HG02763 (cell line): ENCODE results near the gene HIPK2.

Experiments
- ATAC-seq: cut with Tn5 transposase; IDR thresholded peaks from one replicate; pipeline ENCODE4 v1.9.1; 2021; ENCODE audit warnings: mild to moderate bottlenecking, moderate library complexity; ENCODE audit not compliant: unreplicated experiment

HIPK2 gene

DNA sequence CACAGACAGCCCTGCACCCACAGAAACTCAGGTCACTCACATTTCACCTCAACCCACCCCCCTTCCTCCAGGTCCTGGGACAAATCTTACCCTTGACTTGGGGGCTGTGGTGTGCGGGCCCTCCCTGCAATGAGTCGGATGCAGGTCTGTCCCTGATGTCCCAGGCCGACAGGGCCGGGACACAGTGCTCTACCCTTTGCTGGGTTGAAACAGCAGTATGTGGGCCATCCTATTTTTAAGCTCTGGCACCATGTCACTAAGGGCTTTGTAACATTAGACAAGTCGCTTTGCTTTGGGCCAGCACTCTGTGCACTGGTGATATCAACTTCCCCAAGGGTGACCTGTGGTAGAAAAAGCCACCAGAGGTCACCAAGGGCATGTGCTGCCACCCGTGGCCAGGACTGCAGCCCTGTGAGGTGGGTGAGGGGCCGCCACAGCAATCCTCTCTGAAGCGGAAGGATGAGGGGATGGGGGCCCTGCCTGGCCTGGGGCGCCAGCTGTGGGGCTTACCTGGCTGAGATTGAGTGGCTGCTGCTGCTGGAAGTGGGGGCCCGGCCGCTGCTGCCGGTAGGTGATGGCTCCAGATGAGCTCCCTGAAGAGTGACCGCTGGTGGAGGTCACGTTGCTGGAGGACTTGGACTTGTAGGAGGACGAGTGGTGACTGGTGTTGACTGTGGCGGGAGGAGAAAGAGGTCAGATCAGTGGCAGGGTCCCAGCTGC lies 203.0 kb downstream of the HIPK2 start:
- no peak for ATAC-seq

DNA sequence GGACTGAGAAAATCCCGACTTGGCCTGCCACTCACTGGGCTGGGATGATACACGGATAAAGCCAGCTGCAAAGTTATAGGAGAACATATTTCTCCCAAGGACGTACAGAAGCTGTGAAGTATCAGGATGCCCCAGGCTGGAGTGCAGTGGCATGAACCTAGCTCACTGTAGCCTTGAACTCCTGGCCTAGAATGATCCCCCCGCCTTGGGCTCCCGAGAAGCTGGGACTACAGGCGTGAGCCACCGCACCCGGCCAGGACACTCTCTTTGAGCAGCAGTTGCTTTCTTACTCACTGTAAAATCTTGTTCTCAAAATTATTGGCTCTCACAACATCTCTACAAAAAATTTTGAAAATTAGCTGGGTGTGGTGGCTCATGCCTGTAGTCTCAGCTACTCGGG lies 203.9 kb downstream of the HIPK2 start:
- no peak for ATAC-seq

DNA sequence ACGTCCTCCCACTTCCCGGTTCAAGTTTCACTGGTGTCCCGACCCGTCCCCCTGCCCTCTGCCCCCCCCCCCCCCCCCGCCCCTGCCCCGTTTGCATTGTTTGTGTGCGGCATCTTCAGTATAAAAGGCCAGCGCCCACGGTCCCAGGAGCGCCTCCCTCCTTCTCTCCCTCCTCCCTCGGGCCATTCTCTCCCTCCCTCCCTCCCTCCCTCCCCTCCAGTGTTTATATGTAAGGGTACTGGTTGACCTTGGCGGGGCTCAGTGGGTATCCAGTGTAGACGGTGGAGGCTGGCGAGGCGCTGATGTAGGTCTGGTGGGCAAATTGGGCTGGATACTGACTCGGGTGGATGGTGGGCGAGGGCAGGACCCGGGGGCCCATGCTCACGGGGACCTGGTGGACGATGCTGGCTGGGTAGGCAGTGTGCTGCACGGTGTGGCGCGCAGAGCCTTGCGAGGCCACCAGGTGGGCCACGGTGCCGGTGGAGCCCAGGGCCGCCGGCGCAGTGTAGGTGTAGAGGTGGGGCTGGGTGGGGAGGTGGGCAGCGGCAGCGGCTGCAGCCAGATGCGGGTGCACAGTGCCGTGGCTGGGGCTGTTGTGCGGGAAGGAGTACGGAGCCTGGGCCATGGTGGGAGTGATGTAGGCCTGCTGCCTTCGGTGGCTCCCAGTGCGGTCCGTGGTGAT lies 205.0 kb downstream of the HIPK2 start:
- no peak for ATAC-seq

DNA sequence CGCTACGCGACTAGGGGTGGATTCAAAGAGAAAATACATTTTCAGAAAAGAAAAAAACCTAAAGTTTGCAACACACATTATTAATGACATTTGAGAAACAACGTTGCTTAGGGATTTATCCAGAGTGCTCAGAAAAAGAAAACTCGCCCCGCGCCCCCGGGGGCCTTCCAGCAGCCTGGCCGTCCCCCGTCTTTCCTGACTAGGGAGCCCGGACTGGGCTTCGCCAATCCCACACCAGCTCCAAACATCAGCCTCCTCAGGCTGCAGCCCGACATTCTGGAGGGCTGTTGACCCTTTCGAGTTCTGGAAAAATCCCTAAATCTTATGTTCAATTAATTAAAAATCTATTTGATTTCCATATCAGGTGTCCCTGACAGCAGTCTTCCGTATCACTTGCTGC lies 205.7 kb downstream of the HIPK2 start:
- no peak for ATAC-seq

DNA sequence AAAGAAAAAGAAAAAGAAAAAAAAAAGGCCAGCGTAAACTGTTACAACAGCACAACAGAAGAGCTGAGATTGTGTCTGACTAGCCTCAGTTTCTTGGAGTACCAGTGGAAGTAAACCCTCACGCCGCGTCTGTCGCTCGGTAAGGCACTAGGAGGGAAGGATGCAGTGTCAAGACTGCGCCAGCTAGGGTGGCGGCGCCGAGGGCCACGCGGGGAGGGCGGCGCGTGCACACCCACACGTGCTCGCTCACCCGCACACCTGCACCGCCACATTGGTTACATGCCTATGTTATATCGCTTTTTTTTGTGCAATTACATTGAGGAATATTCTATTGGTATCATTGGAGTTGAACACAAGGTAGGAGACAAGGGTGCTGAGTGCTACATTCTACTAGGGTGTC lies 206.1 kb downstream of the HIPK2 start:
- no peak for ATAC-seq

DNA sequence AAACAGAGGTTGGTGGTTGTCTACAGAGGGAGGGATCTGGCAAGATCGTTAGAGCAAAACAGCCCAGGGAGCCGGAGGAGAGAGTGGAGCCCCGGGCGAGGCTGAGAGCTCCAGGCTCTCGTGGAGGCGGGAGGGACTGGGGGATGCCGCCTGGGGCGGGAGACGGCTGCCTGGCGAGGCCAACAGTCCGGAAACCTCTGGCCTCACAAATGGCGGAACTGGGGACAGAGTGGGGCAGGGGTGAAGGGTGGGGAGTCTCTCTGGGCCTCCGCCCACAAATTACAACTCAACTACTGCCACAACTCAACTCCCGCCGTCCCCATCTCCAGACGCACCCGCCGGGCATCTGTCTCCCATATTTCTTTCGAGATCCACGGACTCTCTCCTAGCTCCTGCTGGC lies 206.6 kb downstream of the HIPK2 start:
- ATAC-seq = no peak

DNA sequence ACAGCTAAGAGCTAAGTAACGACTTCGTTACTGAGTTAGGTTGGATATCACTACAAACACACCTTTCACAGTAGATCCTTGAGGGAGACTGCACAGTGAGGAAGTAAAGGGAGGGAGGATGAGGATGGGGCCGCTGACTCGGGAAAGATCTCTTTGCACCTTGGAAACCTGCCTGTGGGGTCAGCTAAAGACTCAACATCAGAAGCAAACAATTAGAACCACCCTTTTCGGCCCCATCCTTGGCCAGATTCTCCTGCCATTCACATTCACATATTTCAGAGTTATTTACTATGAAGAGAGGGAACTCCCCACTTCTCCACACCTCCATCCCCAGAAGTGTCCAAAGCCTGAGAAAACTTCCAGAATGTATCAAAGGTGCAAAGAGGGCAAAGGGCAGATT lies 207.2 kb downstream of the HIPK2 start:
- no peak for ATAC-seq

DNA sequence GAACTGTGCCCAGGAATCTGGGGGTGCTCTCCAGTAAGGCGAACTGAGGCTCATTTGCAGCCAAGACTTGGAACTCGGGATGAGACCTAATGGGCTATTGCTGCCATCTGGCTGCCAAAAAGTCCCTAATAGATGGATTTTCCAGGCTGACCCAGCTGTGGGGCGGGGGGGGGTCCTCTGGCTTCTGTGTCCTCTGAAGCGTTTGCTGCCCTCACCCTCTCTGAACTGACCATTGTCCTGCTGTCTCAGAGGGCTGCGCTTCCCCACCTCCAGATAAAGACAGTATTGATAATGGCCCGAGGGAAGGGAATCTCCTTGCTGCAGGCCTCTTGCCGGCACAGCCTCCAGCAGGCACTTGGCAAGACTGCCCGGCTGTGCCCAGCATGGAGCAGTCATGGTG lies 207.7 kb downstream of the HIPK2 start:
- no peak for ATAC-seq

DNA sequence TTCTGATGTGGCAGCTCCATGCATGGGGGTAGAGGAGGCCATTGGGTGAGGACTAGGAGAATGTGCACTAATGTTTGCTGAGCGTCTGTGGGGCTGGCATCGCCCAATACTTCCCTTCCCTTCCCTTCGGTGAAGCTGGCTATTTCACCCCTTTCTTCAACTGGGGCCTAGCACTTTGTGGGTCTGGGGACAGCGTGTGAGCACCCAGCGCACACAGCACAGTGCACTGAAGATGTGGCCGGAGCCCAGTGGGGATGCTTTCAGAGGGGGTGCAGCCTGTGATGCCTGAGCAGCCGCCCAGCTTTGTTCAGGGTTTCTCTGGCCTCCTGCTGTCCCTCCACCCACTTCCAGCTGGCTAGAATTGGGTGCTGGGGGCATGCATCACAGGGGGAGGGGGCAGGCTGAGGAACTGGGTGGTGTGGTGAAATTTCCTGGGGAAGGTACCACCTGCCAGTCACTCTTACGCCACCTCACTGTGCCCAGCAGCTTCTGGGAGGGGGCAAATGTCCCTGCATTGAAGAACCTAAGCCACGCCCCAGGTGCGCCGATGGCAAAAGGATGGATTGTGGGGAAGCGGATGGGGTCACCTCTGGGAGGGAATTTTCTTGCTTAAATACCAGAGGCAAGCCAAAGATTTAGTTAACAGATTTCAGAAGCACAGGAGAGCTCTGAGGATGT lies 208.8 kb downstream of the HIPK2 start:
- no peak for ATAC-seq

DNA sequence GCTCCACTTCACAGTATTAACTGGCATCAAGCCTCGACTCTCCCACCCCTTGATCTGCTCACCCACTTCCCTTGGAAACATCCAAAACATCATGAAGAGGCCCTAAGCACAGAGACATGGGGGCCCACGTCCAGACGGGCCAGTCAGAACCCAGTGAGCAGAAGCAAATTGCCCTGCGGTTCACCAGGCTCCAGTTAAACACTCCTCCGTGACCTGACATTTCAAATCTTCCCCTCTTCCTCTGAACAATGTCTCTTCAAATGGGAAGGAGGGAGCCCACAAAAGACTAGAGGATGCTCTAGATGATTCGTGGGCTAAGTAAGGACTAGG lies 209.5 kb downstream of the HIPK2 start:
- ATAC-seq = no peak

DNA sequence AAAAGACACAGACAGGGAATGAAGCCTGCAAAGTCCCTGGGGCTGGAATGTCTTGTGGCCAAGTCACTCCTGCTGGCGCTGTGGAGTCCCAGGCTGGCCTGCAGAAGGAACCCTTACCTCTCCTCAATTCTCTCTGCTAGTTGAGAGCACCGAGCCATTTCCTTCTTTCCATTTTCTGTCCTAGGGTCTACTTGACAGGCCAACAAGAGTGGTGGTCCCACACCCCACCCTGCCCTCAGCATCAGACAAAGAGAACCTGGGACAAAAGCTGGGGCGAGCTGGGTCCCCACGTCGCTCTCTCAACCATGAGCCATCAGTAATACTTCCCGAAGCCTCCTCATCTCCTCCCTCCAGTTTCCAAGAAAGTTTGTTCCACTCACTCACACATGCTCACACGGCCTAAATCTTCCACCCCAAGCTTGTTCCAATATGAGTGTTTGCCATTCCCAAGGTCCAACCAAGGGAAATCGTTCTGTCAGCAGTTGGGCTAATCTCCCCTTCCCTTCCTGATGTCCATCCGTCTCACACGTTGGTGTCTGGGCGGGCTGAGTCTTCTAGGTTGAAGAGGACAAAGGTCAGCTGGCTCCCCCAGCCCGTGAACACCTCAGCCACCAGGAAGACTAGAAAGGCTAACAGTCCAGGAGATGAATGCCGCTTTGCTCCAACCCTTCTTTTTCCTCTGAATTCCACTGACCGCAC lies 210.0 kb downstream of the HIPK2 start:
- ATAC-seq = no peak

DNA sequence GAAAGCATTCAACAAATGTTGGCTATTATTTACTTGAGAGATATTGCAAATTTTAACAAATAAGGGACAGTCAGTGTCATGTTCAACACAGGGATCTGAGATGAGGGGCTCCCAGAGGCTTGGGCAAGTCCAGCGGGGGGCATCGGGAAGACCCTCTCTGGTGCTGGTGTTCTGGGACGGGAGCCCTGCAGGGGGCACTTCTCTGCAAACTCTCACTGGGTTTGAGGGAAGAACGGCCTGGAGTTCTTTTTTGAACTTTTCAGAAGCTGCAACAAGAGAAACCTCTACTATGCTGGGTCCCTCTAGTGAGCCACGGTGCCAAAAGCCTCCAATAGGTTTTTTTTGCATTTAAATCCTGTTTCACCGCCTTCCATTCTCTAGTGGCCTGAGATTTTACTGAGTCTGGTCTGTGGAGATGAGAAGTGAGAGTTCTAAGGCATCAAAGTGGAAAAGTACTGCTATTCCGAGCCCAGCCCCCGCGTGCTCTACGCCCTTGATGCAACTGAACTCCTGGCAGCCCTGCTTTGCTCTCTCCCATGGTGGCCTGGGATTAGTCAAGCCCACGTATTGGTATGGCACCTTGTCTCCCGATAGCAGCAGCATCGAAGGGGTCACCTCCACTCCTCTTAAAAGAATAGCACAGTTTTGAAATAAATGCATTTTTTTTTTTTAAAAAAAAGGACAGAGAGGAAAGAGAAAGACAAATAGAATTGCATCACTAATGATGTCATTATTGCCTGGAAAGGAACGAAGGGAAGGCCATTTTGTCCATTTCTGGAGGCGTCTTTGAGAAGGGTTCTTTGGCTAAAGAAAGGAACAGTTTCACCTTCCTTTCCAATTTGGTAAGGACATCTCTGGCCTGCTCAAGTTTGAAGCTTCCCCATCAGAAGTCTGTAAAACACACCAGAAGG lies 210.8 kb downstream of the HIPK2 start:
- no peak for ATAC-seq

DNA sequence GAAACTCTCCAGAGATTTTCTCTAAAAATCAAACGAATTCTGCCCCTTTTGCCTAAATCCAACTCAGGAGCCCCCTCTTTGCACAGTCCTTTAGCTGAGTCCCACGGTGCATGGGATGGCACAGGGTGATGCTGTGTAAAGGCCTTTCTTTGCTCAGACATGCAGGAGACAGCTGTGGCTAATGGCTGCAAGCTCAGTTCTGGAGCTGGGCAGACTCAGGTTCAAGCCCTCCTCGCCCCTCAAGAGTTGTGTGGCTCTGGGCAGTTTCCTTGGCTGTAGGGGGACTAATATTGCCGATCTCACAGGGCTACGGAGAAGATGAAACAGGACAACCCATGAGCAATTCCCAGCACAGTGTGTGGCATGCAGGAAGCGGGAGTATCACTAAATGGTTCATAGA lies 211.7 kb downstream of the HIPK2 start:
- no peak for ATAC-seq

DNA sequence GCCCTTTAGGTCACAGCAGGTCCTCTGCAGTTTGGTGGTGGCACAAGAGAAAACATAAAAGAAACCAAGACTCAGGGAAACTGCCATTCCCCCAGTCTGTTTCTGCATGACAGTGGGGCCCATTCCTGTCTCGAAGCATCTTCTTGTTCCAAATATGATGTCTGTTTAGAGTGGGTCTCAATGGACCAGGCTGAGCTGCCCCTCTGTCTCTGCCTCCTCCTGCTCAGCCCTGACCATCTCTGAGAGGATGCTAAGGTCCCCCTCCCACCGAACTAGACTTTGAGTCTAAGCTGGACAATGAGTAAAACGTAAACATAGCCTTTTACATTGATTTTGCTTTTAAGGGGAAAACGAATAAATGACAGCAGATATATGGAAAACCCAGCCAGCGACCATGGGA lies 213.9 kb downstream of the HIPK2 start:
- ATAC-seq = no peak

DNA sequence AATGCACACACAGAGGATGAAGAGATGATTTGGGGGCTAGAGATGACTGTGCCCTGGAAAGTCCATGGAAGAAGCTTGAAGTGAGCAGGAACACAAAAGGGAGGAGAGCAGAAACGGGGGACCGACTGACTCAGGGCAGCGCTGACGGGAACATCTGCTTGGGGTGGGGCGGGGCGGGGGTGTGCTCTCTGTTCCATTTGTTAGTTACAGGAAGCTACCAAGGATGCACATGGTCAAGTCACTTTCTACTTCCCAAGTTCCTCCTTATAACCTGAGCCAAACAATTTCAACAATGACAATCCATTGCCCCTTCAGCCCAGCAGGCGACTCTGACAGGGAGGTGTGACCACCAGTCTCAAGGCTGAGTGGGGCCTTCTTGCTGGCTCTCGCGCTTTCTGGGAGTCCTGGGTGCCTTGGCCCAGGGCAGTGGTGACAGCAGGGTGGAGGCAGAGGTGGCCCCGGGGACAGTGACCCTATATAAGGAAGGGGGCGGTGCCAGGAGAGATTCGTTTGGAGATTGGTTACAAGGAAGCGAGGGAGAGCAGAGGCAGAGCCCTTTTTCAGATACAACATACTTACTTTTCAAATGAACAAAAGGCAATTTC lies 214.7 kb downstream of the HIPK2 start:
- no peak for ATAC-seq

DNA sequence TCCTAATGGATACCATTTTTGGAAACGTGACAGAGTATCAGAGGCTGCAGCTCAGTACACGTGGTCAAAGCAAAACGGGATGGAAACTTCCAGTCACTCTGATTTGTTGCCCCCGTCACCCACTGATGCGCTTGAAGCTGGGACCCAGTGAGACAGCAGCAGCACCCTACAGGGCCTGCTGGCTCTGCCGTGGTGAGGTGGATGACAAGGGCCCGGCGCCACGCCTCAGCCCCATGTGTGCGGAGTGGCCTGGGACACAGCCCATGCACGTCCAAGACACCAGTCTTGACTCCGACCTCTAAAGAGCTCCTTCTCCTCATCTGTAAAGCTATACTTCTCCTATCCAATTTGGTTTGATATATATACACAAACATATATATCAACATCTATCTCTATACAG lies 215.3 kb downstream of the HIPK2 start:
- ATAC-seq = no peak

DNA sequence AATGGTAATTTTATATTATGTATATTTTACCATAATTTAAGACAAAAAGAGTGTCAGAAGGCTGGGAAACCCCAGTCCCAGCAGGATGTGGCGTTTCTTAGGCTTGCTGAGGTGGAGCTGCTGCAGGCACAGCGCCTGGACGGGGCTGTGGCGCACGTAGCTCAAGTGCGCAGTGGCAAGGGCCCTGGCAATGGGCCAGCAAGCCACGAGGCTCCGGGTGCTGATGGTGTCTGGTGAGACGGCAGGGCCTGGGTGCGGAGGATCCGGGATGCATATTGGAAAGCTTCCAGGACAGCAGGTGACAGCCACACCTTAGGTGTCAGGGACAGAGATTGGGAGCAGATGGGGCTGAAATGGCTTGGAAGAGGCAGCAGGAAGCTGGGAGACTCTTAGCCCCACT lies 217.1 kb downstream of the HIPK2 start:
- ATAC-seq = no peak

DNA sequence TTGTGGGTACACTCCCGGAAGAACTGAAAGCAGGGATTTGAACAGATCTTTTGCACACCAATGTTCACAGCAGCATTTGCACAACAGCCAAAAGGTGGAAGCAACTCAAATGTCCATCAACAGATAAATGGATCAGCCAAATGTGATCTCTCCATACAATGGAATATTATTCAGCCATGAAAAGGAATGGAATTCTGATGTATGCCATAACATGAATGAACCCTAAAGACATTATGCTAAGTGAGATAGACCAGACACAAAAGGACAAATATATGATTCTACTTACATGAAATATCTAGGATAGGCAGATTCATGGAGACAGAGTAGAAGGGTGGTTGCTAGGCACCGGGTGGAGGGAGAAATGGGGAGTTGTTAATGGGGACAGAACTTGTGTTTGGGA lies 217.6 kb downstream of the HIPK2 start:
- ATAC-seq = no peak

DNA sequence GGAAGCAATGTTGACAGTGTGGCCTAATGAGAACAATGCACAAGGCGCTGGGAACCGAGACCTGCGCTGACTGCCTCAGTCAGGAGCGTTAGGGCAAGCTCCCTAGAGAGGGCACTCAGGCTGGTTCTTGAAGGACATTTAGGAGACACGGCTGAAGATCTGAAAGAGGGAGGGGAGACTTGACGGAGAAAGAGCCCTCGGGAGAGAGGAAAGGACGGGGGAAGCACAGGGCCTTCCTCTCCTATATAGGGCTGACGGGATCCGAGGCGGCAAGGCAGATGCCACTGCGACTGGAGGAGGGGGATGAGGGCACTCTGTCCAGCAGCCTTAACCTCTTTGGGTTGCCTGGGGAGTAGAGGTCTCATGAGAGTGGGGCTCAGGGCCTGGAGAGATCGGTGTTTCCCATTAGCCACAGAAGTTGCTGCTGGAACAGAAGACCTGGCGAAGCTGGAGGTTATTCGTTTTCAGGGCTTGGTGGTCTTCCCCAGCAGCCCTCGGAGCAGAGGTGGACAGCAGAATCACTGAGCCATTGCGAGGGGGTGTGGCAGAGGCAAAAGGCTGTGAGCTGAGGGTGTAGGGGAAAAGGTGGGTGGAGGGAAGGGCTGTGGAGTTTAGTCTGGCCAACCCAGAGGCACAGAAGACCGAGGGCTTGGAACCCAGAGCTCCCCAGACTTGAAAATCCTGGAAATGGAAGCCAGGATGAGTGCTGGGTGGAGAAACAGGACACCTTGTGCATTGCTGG lies 218.3 kb downstream of the HIPK2 start:
- no peak for ATAC-seq
